Right lobe of liver (tissue), 6 donors: ENCODE data around the gene IGLON5. TPM values are rescaled to one million over a fixed set of nuclear protein-coding genes. Genes with fewer than 3 reads are reported as not detected.

Source experiments
- ATAC-seq, 4 donors: fragments of 200-7000 bp; cut with Tn5 transposase; one replicate each; pipeline ENCODE4 v1.9.1; 2020; ENCODE audit warnings: mild to moderate bottlenecking in 4 of 4, moderate library complexity in 4 of 4
- DNase-seq, 3 donors: peaks; one replicate each; pipeline ENCODE4 v3.0.0-alpha.2; 2020
- H3K27ac ChIP-seq, 3 donors: fragments of 200-600 bp; one replicate each; pipeline ENCODE4 v1.8.0; 2022
- H3K27me3 ChIP-seq, 2 donors: fragments of 200-600 bp; one replicate each; pipeline ENCODE4 v1.8.0; 2022
- H3K36me3 ChIP-seq, 4 donors: fragments of 200-600 bp; sonication (generic) in 1 of 4; one replicate each; pipeline versions ENCODE4 v1.5.1 to v1.8.0; 2017 to 2022; ENCODE audit warnings: control low read depth in 1 of 4
- H3K4me1 ChIP-seq, 4 donors: fragments of 200-600 bp; sonication (generic) in 1 of 4; one replicate each; pipeline versions ENCODE4 v1.5.1 to v1.8.0; 2017 to 2022; ENCODE audit warnings: control low read depth in 1 of 4
- H3K4me3 ChIP-seq, 3 donors: fragments of 200-600 bp; one replicate each; pipeline ENCODE4 v1.8.0; 2022
- H3K9me3 ChIP-seq, 4 donors: fragments of 200-600 bp; sonication (generic) in 1 of 4; one replicate each; pipeline versions ENCODE4 v1.5.1 to v1.8.0; 2017 to 2022; ENCODE audit warnings: control low read depth in 1 of 4
- POLR2A ChIP-seq: fragments of 450-650 bp; IDR thresholded peaks from one replicate; pipeline ENCODE4 v1.6.1; 2017; ENCODE audit warnings: antibody characterized with exemption, mild to moderate bottlenecking
- WGBS: methylation state at CpG from one replicate; pipeline ENCODE4 v1.1.6; 2018; ENCODE audit warnings: low coverage, low lambda C conversion rate; ENCODE audit not compliant: insufficient coverage; ENCODE audit errors: missing lambda C conversion rate; 5-methylcytosine and 5-hydroxymethylcytosine counted together
- intact Hi-C, 2 donors: fragments of 100-400 bp; cut with DNase I; formaldehyde crosslinking; loops; one replicate each; pipeline versions ENCODE4 v1.11.2 to v1.14.1; 2022
- total RNA-seq, 6 experiments: library from RNA; depleted of rRNA in 2 of 6; stranded (reverse); fragments of >200 nt in 2 of 6; fragmentation: NEBNext Ultra II Directional in 3 of 6; extraction: Animal tissue kit (Norgen Biotek cat#: 25700) in 3 of 6; gene quantifications; one replicate each; pipeline versions ENCODE4 v1.1.0 to v1.2.4, GENCODE V29; 2016 to 2023
- TF ChIP-seq, protein P1 (sequence below), 4 donors: fragments of 200-600 bp in 3 of 4; fragments of 450-650 bp in 1 of 4; IDR thresholded peaks; one replicate each; pipeline versions ENCODE4 v1.5.1 to v1.8.0; 2016 to 2022; ENCODE audit warnings: antibody characterized with exemption in 4 of 4, mild to moderate bottlenecking in 2 of 4
- donor health status: DM: no; HTN: yes; CAD: no.
- donor health status: DM: no; HTN: no; CAD: no.
- donor health status: DM: no; HTN: no; CAD: no.
- donor health status: DM: no; HTN: yes; CAD: no.
- donor health status: DM: no; HTN: yes; CAD: no.

The IGLON5 gene
- total RNA-seq, 6 experiments from 2014 or later = 0.27 to 0.80 (median 0.49) TPM

- DNase-seq (peak; percentile 87 to 89 (median 88)), ATAC-seq (peak; percentile 68 to 73 (median 70))
- Histone ChIP-seq H3K27me3 (no peaks in the 10 kb centered on the region), H3K36me3 (no peaks in the 10 kb centered on the region), H3K27ac (no peak overlapping the region), H3K4me1 (peaks cover 0 to 18% (median 0%) of the 10 kb centered on the region in 4 donors), H3K4me3 (peak overlapping the region; percentile 65 to 77 (median 75)), H3K9me3 (no peaks in the 10 kb centered on the region)
- 6% methylated on average over 20 of the region's 43 CpGs for WGBS
- TF ChIP-seq, protein P1, sequence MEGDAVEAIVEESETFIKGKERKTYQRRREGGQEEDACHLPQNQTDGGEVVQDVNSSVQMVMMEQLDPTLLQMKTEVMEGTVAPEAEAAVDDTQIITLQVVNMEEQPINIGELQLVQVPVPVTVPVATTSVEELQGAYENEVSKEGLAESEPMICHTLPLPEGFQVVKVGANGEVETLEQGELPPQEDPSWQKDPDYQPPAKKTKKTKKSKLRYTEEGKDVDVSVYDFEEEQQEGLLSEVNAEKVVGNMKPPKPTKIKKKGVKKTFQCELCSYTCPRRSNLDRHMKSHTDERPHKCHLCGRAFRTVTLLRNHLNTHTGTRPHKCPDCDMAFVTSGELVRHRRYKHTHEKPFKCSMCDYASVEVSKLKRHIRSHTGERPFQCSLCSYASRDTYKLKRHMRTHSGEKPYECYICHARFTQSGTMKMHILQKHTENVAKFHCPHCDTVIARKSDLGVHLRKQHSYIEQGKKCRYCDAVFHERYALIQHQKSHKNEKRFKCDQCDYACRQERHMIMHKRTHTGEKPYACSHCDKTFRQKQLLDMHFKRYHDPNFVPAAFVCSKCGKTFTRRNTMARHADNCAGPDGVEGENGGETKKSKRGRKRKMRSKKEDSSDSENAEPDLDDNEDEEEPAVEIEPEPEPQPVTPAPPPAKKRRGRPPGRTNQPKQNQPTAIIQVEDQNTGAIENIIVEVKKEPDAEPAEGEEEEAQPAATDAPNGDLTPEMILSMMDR (IDR thresholded peaks at IDR 0.05) = peak; percentile 86 to 90 (median 88)
- no peak for TF ChIP-seq POLR2A
- intact Hi-C loops = loop anchor here in 1 of 2 donors (5.0 kb wide), 1 partner anchor 69 kb away; no protein-coding TSS in a partner anchor
Observed at GRCh38 chr19:51338563-51339312, 27.3 kb downstream of the IGLON5 start.

DNA sequence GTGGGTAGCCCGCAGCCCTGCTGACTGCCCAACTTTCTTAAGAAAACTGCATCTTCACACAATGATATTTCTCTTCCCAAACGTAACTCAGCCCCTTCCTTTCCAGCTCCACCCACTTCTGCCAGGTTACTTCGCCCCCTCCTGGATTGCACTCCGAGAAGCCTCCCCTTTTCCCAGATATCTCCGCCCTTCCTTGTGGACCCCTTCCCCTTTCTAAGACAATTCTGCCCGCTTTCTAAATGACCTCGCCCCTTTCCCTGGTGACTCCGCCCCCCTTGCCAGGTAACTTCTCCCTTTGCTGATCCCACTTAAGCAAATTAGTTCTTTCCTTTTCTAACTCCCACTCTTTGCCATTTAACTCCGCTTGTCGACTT lies 27.9 kb downstream of the IGLON5 start:
- Histone ChIP-seq H3K4me3 (peak overlapping the region; percentile 65 to 77 (median 75)), H3K9me3 (no peaks in the 10 kb centered on the region), H3K27ac (no peak overlapping the region), H3K27me3 (no peaks in the 10 kb centered on the region), H3K4me1 (peaks cover 0 to 18% (median 0%) of the 10 kb centered on the region in 4 donors), H3K36me3 (no peaks in the 10 kb centered on the region)
- WGBS = 0% methylated on average over 10 of the region's 10 CpGs
- ATAC-seq (no peak), DNase-seq (no peak)
- TF ChIP-seq, protein P1 (IDR thresholded peaks at IDR 0.05) = no peak
- TF ChIP-seq POLR2A = no peak
- intact Hi-C loops = loop anchor here in 1 of 2 donors (5.0 kb wide), 1 partner anchor 68 kb away; no protein-coding TSS in a partner anchor

DNA sequence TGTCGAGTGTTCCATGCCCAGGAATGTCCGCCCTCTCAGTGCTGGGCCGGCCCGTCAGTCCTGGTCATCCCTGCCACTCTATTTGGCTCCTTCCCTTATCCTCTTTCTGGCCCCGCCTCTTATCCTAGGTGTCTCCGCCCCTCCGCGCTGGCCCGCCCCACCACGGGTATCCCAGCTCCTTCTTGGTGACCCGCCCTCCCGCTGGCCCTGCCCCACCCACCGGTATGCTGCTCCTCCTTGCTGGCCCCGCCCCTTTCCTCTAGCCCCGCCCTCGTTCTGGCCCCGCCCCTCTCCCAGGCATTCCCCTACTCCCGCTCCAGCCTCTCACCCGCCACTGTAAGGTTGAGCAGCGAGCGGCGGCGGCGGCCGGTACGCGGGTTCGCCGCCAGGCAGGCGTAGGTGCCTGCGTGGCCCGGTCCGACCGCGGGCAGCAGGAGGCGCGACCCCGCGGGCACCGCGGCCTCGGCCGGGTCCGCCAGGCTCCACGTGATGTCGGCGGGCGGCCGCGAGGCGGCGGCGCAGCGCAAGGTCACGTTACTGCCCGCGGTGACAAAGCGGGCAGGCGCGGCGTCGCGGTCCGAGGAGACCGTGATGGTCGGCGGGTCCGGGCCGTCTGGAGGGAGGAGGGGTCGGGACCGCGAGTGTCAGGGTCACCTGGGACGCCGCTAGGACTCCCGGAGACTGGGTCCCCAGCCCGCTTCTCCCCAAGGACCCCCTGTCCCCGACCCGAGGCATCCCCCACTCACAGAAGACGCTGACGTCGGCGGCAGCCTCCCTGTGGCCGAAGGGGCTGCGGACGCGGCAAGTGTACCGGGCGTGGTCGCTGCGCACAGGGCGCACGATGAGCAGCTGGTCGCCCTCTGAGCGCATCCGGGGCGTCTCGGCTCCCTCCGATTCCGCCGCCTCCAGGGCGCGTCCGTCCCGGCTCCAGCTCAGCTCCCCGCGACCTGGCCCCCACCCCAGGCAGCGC lies 28.5 kb downstream of the IGLON5 start:
- Histone ChIP-seq H3K4me3 (peak overlapping the region; percentile 65 to 77 (median 75)), H3K4me1 (peaks cover 0 to 18% (median 0%) of the 10 kb centered on the region in 4 donors), H3K27ac (peak overlapping the region; percentile 54 to 73 (median 58)), H3K9me3 (no peaks in the 10 kb centered on the region), H3K36me3 (peaks cover 0 to 6% (median 2%) of the 10 kb centered on the region in 4 donors), H3K27me3 (no peaks in the 10 kb centered on the region)
- TF ChIP-seq POLR2A = peak; percentile 88
- TF ChIP-seq, protein P1 (IDR thresholded peaks at IDR 0.05) = peak in 3 of 4 donors; percentile 22 to 42 (median 41)
- WGBS = 4% methylated on average over 22 of the region's 107 CpGs
- intact Hi-C loops = loop anchor here in 1 of 2 donors (5.0 kb wide), 1 partner anchor 67 kb away; no protein-coding TSS in a partner anchor
- DNase-seq (peak; percentile 100), ATAC-seq (peak; percentile 91 to 96 (median 94))

- Histone ChIP-seq H3K4me1 (peaks cover 0 to 18% (median 0%) of the 10 kb centered on the region in 4 donors), H3K9me3 (no peaks in the 10 kb centered on the region), H3K27ac (peak overlapping the region in 1 of 3 donors; percentile 33), H3K36me3 (peaks cover 0 to 12% (median 6%) of the 10 kb centered on the region in 4 donors), H3K4me3 (no peak overlapping the region), H3K27me3 (no peaks in the 10 kb centered on the region)
- TF ChIP-seq POLR2A = no peak
- TF ChIP-seq, protein P1 (IDR thresholded peaks at IDR 0.05) = no peak
- ATAC-seq (no peak), DNase-seq (no peak)
- intact Hi-C loops = no loop called here
- 78% methylated on average over 8 of the region's 18 CpGs for WGBS
Observed at GRCh38 chr19:51341066-51341465, 29.6 kb downstream of the IGLON5 start.
